Measurements from ENCODE around the gene ZNF79.

ZNF79 gene

GRCh38 chr9:127397646-127398274, 26.4 kb upstream of the ZNF79 start:
- H3K9me2 ChIP-seq (replicated peaks; ENCODE audit: insufficient read depth, low read length): no peaks in the 10 kb centered on the region
- peak overlapping the region; percentile 82 for H3K9ac ChIP-seq (ENCODE audit: low read length)
- peak overlapping the region; percentile 77 for H2AFZ ChIP-seq (ENCODE audit: low read depth, low read length, severe bottlenecking)
- no peaks in the 10 kb centered on the region for H4K20me1 ChIP-seq (ENCODE audit: low read depth, low read length)
- 0 out of 2 replicates have a peak, but pooled peaks cover 3% of the 10 kb centered on the region for H3K79me2 ChIP-seq (ENCODE audit: insufficient read depth, low read length)
- H3K4me3 ChIP-seq (ENCODE audit: insufficient read depth, low read length, poor library complexity, severe bottlenecking): peak overlapping the region; percentile 86
- H3K9me3 ChIP-seq (ENCODE audit: insufficient read depth, low read length): no peaks in the 10 kb centered on the region
- H3K27ac ChIP-seq (ENCODE audit: low read depth, low read length): peak overlapping the region; percentile 69
- no peaks in the 10 kb centered on the region for H3F3A ChIP-seq (ENCODE audit: insufficient read depth)
- H3K36me3 ChIP-seq (ENCODE audit: low read length): no peaks in the 10 kb centered on the region
- peak overlapping the region; percentile 73 for H3K4me2 ChIP-seq (ENCODE audit: low read depth, low read length, poor library complexity, severe bottlenecking)
- TF ChIP-seq EZH2phosphoT487 (conservative IDR thresholded peaks at IDR 0.05; ENCODE audit: low read length): no peak
- peak; percentile 44 for TF ChIP-seq CTCF (IDR thresholded peaks at IDR 0.05; ENCODE audit: insufficient read depth, low read length, poor library complexity, severe bottlenecking)
- no peaks in the 10 kb centered on the region for H3K27me3 ChIP-seq (ENCODE audit: low read length)

- H3K36me3 ChIP-seq (ENCODE audit: low read length): no peaks in the 10 kb centered on the region
- H3K79me2 ChIP-seq (ENCODE audit: insufficient read depth, low read length): 0 out of 2 replicates have a peak, but pooled peaks cover 3% of the 10 kb centered on the region
- H3K27ac ChIP-seq (ENCODE audit: low read depth, low read length): no peak overlapping the region
- H3K4me3 ChIP-seq (ENCODE audit: insufficient read depth, low read length, poor library complexity, severe bottlenecking): peak overlapping the region; percentile 86
- H3F3A ChIP-seq (ENCODE audit: insufficient read depth): no peaks in the 10 kb centered on the region
- peak overlapping the region; percentile 82 for H3K9ac ChIP-seq (ENCODE audit: low read length)
- H3K4me2 ChIP-seq (ENCODE audit: low read depth, low read length, poor library complexity, severe bottlenecking): peak overlapping the region; percentile 73
- no peaks in the 10 kb centered on the region for H3K9me3 ChIP-seq (ENCODE audit: insufficient read depth, low read length)
- H4K20me1 ChIP-seq (ENCODE audit: low read depth, low read length): no peaks in the 10 kb centered on the region
- H3K27me3 ChIP-seq (ENCODE audit: low read length): no peaks in the 10 kb centered on the region
- H3K9me2 ChIP-seq (replicated peaks; ENCODE audit: insufficient read depth, low read length): no peaks in the 10 kb centered on the region
- TF ChIP-seq CTCF (IDR thresholded peaks at IDR 0.05; ENCODE audit: insufficient read depth, low read length, poor library complexity, severe bottlenecking): no peak
- H2AFZ ChIP-seq (ENCODE audit: low read depth, low read length, severe bottlenecking): no peak overlapping the region
These were observed 25.9 kb upstream of the ZNF79 start for GRCh38 chr9:127398275-127398647.

GRCh38 chr9:127398715-127399400, 25.3 kb upstream of the ZNF79 start:
- Histone ChIP-seq H3K9me2 (replicated peaks; ENCODE audit: insufficient read depth, low read length) (no peaks in the 10 kb centered on the region), H3K79me2 (ENCODE audit: insufficient read depth, low read length) (0 out of 2 replicates have a peak, but pooled peaks cover 3% of the 10 kb centered on the region), H3K27me3 (ENCODE audit: low read length) (no peaks in the 10 kb centered on the region), H3F3A (ENCODE audit: insufficient read depth) (no peaks in the 10 kb centered on the region), H3K4me3 (ENCODE audit: insufficient read depth, low read length, poor library complexity, severe bottlenecking) (no peak overlapping the region), H4K20me1 (ENCODE audit: low read depth, low read length) (no peaks in the 10 kb centered on the region), H3K9ac (ENCODE audit: low read length) (no peak overlapping the region), H3K27ac (ENCODE audit: low read depth, low read length) (no peak overlapping the region), H3K9me3 (ENCODE audit: insufficient read depth, low read length) (no peaks in the 10 kb centered on the region), H3K4me2 (ENCODE audit: low read depth, low read length, poor library complexity, severe bottlenecking) (peak overlapping the region; percentile 73), H2AFZ (ENCODE audit: low read depth, low read length, severe bottlenecking) (no peak overlapping the region), H3K36me3 (ENCODE audit: low read length) (no peaks in the 10 kb centered on the region)
- TF ChIP-seq CTCF (IDR thresholded peaks at IDR 0.05; ENCODE audit: insufficient read depth, low read length, poor library complexity, severe bottlenecking) (no peak), EZH2phosphoT487 (conservative IDR thresholded peaks at IDR 0.05; ENCODE audit: low read length) (no peak)
